ENCODE measurements around the gene ADCY7.

The ADCY7 gene

DNA sequence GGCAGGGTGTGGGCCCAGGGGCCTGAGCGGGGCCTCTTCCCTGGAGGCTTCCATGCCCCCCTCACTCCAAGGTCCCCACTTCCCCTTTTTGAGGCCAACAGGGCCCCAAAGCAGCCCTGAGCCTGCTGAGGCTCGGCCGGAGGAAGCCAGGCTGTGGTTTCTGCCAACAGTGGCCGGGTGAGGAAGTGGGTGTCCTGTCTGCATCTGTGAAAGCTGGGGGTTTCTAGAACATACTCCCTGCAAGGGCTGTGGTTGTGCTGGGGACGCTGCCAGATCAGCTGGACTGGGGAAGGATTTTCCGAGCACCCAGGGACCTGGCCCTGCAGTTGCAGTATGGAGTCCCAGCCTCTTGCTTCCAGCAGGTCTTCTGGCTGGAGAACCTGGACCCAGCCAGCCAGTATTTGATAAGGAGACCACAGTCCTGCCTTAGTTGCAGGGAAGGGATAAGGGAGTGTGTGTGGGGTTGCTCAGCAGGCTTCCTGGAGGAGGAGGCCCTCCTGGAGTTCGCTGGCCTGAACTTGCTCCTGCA, 15.7 kb downstream of the ADCY7 start:
- DNase-seq (ENCODE audit: low spot score) = no peak

DNA sequence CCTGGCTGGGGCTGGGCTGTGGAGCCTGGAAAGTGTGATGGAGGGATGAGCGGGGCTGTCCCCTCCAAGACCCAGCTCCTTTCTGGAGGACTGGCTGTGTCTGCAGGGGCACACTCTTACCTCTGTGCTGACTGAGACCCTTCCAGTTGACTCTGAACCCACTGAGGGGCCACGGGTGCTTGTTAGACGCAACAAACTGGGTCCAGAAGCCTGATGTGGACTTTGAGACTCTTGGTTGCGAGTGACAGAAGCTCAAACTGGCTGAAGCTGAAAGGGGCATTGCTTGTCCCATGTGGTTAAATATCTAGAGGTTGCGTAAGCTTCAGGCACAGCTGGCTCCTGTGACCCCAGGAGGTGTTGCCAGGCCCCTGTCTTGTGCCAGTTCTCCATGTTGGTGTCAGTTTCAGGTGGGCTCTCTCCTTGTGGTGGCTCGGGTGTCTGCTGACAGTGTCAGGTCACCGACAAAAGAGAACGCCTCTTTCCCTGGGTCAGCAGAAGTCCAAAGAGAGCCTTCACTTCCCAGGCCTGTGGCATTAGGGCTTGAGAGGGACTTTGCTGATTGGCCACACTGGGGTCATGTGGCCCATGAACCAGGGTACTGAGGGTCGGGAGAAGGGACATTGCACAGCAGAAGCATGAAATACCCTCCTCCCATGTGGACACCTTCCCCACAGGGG, 16.7 kb downstream of the ADCY7 start:
- DNase-seq (ENCODE audit: low spot score) = no peak

DNA sequence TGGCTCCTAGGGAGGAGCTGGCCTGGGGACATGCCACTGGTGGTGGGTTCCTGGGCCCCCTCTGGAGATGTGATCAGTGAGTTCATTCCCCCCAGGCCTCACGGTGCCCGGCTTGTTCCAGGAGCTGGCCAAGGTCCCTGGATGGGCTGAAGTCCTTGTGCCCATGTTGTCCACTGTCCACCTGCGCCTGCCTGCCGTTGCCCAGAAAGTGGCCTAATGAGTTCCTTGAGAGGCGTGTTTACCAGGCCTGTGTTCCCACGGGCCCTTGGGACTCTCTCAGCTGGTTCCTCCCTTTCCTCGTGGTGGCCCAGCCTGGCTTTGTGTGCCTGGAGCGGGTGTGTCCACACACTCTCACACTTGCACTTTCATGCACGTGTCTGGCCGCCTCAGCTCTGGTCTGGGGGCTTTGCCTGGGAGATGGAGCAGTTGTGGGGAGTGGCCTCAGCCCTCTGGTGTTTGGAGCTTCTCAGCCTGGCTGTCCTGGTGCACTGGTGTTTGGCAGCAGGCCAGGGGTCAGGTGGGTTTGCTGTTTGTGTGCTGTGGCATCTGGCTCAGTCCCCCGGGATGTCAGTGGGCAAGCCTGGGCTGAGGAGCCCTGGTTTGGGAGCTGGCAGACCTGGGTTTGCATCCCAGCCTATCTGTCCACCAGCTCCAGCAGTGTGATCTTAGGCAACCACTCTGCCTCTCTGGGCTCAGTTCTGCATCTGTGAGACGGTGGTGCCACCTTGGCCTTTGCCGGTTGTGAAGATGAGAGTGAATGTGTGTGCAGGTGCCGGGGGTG, 18.0 kb downstream of the ADCY7 start:
- no peak for DNase-seq (ENCODE audit: low spot score)

DNA sequence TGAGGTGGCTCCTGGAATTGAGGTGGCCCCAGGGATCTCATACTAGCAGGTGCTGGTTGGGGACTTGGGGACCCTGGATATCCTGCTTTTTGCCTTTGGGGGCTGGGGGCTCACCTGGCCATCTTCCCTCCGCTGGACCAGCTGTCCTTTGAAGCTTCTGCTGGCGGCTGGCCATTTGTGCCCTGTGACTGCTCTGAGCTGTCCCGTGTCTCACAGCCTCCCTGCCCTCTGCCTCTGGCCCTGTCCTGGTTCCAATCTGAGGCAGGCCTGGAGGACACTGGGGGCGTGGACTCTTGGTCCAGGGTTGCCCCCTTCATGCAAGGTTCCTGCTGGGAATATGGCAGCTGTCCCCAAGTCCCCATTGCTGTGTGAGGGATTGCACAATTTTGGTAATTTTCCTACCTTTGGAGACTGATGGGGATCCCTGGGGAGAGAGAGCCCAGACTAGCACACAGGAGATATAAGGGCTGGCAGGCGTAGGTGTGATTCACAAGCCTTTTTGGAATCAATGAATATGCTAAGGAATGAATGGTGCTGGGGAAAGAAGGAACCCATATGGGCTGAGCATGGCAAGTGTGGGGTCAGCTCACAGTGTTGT, 19.2 kb downstream of the ADCY7 start:
- no peak for DNase-seq (ENCODE audit: low spot score)

DNA sequence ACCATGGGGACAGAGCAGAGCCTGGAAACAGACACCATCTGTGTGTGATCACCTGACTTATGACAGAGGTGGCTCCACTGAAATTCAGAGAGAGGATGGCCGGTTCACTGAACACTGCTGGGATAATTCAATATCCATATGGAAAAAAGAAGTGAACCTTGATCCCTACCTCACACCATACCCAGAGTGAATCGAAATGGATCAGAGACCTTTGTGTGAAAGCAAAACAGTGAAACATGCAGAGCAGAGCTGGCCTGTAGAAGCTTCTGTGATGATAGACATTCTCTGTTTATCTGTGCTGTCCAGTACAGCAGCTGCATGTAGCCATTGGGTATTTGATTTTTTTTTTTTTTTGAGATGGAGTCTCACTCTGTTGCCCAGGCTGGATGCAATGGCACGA, 20.3 kb downstream of the ADCY7 start:
- no peak for DNase-seq (ENCODE audit: low spot score)

DNA sequence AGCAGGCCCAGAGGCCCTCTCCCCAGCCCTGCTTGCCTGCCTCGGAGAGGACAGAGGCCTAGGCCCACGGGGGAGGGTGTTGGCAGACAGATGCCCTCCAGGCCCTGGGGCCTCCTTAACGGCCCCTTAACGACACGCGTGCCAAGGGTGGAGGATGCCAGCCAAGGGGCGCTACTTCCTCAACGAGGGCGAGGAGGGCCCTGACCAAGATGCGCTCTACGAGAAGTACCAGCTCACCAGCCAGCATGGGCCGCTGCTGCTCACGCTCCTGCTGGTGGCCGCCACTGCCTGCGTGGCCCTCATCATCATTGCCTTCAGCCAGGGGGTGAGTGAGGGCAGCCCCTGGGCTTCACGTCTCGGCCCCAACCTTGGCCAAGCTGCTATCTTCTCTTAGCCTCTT, 21.7 kb downstream of the ADCY7 start:
- DNase-seq (ENCODE audit: low spot score) = no peak

DNA sequence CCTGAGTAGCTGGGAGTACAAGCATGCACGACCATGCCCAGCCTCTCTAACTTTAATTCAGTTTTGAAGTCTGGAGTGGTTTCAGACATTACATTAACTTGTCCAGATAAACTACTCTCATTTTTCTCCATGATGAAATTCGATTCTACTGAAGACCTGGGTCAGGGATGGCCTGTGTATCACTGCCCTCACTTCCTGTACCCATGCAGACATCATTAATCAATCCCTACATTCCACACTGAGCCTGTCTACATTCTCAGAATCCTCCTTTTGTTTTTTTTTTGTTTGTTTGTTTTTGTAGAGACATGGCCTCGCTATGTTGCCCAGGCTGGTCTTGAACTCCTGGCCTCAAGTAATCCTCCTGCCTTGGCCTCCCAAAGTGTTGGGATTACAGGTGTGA, 22.6 kb downstream of the ADCY7 start:
- no peak for DNase-seq (ENCODE audit: low spot score)

DNA sequence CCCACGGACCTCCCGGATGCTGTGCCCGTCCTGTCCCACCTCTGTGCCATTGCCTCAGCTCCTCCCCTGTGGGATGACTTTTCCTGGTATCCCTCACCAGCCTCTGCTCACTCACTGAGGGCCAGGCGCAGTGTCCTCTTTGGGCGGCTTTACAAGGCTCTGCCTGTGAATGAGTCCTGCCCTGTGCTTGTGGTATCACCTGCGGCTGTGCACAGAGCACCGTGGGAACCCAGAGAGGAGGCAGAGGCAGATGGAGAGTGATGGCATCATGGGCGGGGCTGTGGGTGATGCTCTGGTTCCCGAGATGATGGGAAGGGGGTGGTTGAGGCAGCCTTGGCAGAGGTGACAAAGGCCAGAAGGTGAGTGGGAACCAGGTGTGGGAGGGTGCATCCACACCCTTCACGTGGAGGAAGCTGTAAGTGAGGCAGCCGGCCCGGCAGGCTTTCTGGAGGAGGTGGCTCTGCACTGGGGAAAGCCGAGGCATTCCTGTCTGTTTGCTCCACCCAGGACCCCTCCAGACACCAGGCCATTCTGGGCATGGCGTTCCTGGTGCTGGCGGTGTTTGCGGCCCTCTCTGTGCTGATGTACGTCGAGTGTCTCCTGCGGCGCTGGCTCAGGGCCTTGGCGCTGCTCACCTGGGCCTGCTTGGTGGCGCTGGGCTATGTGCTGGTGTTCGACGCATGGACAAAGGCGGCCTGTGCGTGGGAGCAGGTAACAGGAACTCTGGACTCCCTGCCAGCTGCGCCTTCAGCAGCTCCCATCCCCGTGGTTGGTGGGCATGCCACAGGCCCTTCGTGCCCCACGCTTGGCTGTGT, 23.8 kb downstream of the ADCY7 start:
- DNase-seq (ENCODE audit: low spot score) = no peak

DNA sequence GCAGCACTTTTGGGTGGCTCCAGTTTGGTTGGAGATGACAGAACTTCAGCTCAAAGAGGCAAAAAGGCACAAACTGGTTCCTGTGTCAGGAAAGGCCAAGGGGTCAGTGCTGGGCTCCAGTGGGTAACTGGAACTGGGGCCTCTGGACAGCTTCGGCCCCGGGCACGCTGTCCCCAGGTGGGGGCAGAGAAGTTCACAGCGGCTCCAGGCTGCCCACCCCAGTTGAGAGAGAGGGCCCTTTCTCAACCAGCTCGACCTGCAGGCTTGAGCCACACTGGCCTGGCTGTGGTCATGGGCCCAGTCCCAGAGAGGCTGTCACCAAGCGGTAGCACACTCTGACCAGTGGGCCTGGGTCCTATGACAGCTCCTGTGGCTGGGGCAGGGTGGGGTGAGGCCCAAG, 24.5 kb downstream of the ADCY7 start:
- DNase-seq (ENCODE audit: low spot score) = no peak

DNA sequence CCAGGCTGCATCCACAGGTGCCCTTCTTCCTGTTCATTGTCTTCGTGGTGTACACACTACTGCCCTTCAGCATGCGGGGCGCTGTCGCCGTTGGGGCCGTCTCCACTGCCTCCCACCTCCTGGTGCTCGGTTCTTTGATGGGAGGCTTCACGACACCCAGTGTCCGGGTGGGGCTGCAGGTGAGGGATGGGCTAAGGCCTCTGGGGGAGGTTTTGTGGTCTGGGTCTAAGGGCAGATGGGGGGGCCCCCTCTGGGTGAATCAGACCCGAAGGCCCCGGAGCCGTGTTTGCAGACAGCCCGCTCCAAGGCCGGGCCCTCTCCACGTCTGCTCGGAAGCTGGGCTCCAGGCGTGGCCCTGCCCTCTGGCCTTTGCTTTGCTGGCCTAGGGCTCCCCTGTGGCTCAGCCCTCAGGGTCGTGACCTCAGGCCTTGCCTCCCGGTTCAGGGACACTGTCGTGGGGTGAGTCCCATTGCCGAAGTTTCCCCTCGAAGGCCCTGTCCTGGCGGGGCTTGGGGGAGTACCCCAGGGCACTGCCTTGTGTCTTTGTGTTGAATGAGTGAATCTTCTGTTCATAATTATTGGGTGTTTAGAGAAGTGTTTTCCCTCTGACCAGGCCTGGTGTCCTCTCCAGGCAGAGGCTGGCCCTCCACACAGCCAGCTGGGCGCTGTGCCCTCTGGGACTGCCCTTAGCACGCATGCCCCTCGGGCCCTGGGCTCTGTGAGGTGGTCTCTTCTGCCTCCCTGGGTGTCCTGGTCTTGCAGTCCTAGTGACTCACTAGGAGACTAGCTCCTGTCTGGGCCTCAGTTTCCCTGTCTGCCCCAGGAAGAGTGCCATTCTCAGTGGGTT, 25.6 kb downstream of the ADCY7 start:
- no peak for DNase-seq (ENCODE audit: low spot score)

DNA sequence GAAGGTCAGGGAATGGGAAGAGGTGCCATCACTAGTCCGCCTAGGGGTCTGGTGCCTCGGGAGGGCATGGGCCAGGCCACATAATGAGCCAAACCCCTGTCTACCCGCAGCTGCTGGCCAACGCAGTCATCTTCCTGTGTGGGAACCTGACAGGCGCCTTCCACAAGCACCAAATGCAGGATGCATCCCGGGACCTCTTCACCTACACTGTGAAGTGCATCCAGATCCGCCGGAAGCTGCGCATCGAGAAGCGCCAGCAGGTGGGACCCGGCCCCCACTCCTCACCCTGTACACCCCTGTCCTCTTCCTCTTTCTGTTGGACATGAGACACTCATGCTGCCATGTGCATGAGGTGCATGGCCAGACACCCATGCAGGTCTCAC, 26.2 kb downstream of the ADCY7 start:
- no peak for DNase-seq (ENCODE audit: low spot score)

DNA sequence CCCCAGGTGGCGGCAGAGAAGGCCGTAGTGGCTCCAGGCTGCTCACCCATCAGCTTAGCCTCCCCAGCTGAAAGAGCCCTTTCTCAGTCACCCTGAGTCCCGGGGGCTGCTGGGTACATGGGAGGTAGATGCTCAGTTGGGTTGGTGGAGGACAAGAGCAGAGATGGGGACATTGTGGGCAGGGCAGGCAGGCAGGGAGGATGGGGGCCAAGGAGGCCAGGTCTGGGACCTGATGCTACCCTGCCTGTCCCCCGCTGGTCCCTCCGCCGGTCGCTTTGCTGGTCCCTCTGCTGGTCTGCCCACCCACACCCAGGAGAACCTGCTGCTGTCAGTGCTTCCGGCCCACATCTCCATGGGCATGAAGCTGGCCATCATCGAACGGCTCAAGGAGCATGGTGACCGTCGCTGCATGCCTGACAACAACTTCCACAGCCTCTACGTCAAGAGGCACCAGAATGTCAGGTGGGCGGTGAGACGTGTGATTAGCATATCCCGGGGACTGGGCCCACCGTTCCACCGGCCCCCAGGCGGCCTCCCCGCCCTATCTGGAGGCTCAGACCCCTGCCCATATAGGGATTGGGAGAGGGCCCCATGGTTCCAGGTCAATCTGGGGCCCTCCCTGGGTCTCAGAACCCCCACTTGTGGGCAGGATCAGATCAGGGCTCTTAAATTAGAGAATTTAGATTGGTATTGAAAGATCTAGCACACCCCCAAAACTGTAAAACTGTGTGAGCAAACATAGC, 26.9 kb downstream of the ADCY7 start:
- DNase-seq (ENCODE audit: low spot score) = no peak

DNA sequence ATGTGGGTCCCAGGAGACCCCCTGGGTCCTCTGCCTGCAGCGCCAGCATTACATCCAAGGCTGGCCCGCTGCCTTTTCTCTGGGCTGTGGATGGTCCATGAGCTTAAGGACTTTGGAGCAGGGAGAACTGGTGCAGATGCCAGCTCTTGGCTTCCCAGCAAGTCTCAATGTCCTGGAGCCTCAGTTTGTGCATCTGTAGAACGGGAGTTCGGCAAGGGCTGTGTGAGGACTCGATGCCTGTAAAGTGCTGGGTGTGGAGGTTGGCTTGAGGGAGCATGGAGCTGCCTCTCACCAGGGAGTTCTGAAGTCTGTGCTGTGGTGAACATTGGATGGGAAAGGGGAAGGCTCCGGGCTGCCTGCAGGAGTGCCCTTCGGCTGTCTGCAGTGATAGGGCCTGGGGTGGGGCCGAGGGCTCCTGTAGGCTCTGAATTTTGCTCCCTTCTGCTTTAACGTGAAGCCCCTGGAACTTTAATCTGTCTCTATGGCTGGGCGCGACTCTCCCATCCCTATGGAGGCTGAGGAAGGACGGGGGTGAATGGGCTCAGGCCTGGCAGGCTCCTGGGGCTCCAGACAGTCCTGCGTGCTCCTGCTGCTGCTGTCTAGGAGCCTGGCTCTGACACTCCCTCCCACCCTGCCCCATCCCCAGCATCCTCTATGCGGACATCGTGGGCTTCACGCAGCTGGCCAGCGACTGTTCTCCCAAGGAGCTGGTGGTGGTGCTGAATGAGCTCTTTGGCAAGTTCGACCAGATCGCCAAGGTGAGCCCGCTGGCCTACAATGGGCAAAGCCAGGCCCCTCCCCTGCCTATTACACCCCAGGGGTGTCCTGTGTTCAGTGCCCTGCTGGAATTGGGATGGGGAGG, 27.9 kb downstream of the ADCY7 start:
- no peak for DNase-seq (ENCODE audit: low spot score)

DNA sequence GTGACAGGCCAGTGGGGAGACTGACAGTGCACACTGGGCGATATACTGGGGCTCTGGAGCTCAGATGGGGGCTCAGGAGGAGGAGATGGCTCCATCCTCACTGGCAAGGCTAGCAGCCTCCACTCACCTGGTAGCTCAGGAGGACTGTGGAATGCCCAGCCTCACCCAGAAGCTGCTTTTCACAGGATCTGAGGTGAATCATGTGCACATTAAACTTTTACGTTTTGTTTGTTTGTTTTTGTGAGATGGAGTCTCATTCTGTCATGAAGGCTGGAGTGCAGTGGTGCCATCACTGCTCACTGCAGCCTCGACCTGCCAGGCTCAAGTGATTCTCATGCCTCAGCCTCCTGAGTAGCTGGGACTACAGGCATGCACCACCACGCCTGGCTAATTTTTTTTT, 28.6 kb downstream of the ADCY7 start:
- no peak for DNase-seq (ENCODE audit: low spot score)

DNA sequence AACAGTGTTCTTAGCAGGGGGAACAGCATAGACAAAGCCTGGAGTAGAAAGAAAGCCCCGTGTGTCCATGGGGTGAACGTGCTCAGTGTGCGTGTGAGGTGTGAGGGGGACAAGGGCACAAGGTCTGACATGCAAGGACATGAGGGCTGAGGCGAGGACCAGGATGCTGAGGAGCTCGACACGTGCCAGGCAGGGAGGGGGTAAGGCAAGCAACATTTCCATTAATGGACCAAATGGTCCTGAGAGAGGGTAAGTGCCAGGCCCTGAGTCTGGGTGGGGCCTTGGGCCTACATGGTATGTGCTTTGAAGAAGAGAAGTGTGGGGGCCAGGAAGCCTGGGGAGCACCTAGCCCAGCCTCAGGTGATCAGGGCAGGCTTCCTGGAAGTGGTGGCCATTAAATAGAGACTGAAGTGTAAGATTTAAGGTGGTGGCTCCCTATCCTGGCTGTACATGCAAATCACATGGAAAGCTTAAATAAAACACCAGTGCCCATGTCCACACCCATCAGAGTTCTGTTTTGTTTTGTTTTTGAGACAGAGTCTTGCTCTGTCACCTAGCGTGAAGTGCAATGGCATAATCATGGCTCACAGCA, 29.3 kb downstream of the ADCY7 start:
- DNase-seq (ENCODE audit: low spot score) = no peak

DNA sequence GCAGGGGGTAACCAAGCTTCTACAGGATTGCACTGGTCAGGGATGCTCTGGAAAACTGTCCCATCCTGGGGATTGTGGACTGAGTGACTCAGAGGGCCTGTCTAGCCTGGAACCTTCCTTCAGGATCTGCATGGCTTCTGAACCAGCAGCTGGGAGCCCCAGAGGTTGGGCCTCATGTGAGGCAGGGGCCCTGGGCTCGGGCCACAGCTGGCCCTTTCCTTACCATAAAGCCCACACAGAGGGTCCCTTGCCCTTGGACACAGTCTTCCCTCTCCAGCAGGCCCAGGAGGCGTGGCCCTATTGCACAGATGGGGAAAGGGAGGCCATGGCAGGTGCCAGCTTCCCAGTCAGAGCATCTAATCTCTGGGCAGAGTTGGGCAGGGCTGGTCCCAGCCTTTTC, 30.5 kb downstream of the ADCY7 start:
- no peak for DNase-seq (ENCODE audit: low spot score)

DNA sequence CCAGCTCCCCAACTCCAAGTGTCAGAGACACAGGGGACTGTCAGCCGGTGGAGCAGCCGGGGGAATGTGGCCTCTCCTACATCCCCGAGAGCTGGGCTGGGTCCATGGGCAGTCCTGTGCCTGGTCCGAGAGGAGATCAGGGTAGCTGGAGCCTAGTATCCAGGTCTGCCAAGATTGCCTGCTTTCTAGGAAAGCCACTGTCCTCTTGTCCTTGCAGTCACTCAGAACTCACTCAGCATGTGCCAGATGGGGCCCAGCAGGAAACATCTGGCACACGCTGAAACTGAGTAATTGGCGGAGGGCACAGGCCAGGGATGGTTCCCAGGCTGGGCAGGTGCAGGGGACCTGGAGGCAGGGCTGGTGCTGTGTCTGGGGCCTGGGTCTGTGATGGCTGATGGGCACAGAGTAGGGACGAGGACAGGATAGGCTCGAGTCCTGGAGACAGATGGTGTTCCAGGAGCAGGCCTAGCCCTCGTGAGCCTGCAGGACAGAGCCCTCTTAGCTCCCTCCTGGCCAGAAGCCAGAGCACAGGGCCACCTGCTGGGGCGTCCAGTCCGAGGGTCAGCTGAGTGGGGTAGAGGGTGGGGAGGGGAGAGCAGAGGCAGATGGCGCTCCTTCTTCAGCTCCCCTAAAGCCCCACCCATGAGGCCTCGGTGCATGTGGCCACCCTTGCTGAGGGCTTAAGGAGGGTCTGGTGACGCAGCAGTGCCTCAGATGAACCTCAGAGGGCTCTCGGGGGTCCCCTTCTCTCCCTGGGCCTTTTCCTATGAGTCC, 31.1 kb downstream of the ADCY7 start:
- DNase-seq (ENCODE audit: low spot score) = no peak

DNA sequence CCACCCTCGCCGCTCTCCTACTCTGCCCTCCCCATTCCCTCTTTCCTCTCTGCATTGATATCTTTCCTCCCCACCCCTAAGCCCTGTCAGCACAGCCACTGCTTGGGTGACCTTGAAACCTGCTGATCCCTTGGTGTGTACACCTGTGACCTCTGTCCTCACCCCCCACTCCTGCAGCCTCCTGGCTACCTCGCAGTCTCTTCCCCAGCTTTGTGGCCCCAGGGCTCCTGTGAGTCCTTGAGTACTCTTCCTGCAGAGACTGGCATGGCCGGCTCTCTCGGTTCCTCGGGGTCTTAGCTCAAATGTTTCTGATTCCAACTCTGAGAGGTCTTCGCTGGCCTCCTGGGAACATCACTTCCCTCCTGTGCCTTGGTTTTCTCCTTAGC, 31.7 kb downstream of the ADCY7 start:
- DNase-seq (ENCODE audit: low spot score) = no peak
